ENCODE data around the gene CDK18.

- TF ChIP-seq REST (IDR thresholded peaks at IDR 0.05; ENCODE audit: insufficient read depth in 1 of 2, low read depth in 2 of 2, low read length in 2 of 2) (no peak), POLR2AphosphoS5 (IDR thresholded peaks at IDR 0.05; ENCODE audit: low read depth, low read length) (no peak)
These were observed 63.2 kb downstream of the CDK18 start for GRCh38 chr1:205567716-205568115.

Data from PFSK-1 (cell line).